SIG-M5 (cell line): Measurements from ENCODE around the gene GABRD.

ENCODE experiments used
- DNase-seq: peaks from one replicate; lab custom pipeline; 2025; lab: John Stamatoyannopoulos, UW

Gene GABRD

DNA sequence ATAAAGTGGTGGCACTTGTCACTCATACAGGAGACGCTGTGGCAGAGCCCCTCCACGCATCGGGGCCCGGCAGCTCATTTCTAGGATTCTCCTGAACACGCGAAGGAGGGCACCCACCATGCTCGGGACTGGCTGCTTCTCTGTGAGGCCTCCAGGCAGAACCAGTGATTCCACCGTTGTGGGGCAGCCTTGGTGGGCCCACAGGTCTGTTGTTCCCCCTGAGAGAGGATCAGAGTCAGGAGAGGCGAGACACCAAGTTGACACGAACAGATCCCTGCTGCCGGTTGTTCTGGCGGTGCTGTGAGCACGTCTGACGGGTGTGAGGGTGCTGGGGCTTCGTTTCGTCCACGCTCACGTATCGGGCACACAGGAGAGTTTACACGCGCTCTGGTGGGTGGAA is 57.7 kb downstream of the GABRD start:
- DNase-seq: no peak

DNA sequence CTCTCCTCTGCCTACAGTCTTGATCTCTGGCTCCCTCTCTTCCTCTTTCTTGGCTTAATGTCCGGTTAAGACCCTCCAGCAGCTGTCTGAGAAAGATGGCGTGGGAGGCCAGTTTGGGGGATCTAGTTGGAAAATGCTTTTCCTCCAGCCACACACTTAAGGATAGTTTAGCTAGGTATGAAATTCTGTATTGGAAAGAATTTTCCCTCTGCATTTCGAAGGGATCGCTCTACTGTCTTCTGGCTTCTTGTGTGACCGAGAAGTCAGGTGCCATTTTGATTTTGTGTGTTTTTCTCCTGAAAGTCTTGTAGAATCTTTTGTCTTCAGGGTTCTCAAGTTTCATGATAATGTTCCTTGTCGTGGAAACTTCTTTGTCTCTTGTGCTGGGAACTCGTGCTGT is 59.0 kb downstream of the GABRD start:
- no peak for DNase-seq

DNA sequence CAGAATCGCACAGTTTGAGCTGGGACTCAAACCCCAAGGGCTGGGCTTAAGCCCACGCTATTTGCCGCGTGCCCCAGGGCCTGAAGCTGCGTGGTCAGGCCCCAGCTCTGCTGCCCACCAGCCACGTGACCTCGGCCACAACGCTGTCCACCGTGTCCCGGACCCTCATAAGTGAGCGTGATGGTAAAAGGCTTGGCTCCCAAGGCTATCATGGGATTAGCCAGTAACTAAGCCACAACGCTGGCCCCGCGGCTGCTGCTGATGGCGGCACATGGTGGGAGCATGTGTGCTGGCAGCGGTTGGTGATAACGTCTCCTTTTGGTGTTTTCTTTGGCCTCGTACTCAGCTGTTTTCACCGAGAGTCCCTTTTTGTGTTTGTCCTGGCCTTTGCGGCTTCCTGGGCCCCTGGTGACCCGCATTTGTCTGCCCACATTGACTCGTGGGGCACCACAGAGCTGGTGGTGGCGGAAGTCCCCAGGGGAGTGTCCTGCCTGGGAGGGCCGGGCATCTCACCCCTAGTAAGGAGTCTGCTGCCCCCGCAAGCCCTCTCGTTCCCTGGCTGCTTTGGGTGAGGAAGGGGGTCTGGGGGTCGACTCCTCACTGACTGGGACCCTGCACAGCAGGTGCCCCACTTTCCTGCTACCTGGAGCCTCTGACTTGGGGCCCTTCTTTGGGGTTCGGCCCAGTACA is 60.4 kb downstream of the GABRD start:
- no peak for DNase-seq

- DNase-seq: no peak
Measured at GRCh38 chr1:2080140-2080539, 61.0 kb downstream of the GABRD start.
